ENCODE results near the gene PPP1R26. TPM values are rescaled to one million over a fixed set of nuclear protein-coding genes. Genes with fewer than 3 reads are reported as not detected.
"Not testable (repeated sequence)": the region's sequence is repeated elsewhere in the genome, so short reads cannot be mapped to it uniquely, and the experiment has no call there.

PPP1R26 gene
- total and polyA plus RNA-seq, 4 donors: 9.3 to 29.6 (median 18.3) TPM

- no peaks in the 10 kb centered on the region for H3K27me3 ChIP-seq (ENCODE audit: control insufficient read depth in 3 of 3, insufficient read depth in 3 of 3, low read length in 2 of 3)
- ATAC-seq (ENCODE audit: insufficient read depth, low FRiP score) (no peak), DNase-seq (peak in 2 of 3 donors; percentile 20 to 30)
- H3K36me3 ChIP-seq (ENCODE audit: control insufficient read depth in 4 of 4, insufficient read depth in 4 of 4, low read length in 4 of 4): no peaks in the 10 kb centered on the region
- H3K4me3 ChIP-seq: no peak overlapping the region
- no peak overlapping the region for H3K9ac ChIP-seq (ENCODE audit: insufficient read depth in 1 of 2, low read length in 2 of 2)
- peaks cover 0 to 48% (median 18%) of the 10 kb centered on the region in 5 donors for H3K4me1 ChIP-seq (ENCODE audit: control insufficient read depth in 5 of 5, insufficient read depth in 5 of 5, low read length in 5 of 5)
- TF ChIP-seq, protein P1, sequence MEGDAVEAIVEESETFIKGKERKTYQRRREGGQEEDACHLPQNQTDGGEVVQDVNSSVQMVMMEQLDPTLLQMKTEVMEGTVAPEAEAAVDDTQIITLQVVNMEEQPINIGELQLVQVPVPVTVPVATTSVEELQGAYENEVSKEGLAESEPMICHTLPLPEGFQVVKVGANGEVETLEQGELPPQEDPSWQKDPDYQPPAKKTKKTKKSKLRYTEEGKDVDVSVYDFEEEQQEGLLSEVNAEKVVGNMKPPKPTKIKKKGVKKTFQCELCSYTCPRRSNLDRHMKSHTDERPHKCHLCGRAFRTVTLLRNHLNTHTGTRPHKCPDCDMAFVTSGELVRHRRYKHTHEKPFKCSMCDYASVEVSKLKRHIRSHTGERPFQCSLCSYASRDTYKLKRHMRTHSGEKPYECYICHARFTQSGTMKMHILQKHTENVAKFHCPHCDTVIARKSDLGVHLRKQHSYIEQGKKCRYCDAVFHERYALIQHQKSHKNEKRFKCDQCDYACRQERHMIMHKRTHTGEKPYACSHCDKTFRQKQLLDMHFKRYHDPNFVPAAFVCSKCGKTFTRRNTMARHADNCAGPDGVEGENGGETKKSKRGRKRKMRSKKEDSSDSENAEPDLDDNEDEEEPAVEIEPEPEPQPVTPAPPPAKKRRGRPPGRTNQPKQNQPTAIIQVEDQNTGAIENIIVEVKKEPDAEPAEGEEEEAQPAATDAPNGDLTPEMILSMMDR (IDR thresholded peaks at IDR 0.05; ENCODE audit: control extremely low read depth, extremely low read depth): no peak
- peak overlapping the region in 1 of 2 donors; percentile 31 for H3K27ac ChIP-seq (ENCODE audit: low read depth in 1 of 2, low read length in 1 of 2)
- WGBS, 2 donors: 58 to 67% methylated on average over 12 of the region's 12 CpGs
- no peaks in the 10 kb centered on the region for H3K9me3 ChIP-seq (ENCODE audit: control insufficient read depth in 4 of 4, insufficient read depth in 3 of 4, low read length in 3 of 4)
Observed at GRCh38 chr9:135439916-135440315, 39.7 kb upstream of the PPP1R26 start.

DNA sequence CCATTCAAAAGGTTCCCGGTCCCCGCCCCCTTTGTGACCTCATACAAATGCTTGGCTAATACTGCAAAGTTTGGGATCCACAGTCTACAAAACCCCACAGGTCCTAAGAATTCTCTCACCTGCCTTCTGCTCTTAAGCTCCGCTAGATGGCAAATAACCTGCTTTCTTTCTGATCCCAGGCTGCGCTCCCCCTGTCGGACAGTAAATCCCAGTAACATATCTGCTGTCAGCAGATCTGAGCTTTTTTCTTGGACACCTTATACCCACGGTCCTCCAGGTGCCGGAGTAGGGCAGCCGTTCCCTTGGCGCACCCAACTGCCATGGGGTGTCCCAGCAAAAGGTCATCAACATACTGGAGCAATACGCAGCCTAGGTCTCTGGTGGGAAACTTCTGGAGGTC lies 39.0 kb upstream of the PPP1R26 start:
- Histone ChIP-seq H3K9ac (ENCODE audit: insufficient read depth in 1 of 2, low read length in 2 of 2) (no peak overlapping the region), H3K36me3 (ENCODE audit: control insufficient read depth in 4 of 4, insufficient read depth in 4 of 4, low read length in 4 of 4) (no peaks in the 10 kb centered on the region), H3K27ac (ENCODE audit: low read depth in 1 of 2, low read length in 1 of 2) (peak overlapping the region in 1 of 2 donors; percentile 41), H3K27me3 (ENCODE audit: control insufficient read depth in 3 of 3, insufficient read depth in 3 of 3, low read length in 2 of 3) (no peaks in the 10 kb centered on the region), H3K4me1 (ENCODE audit: control insufficient read depth in 5 of 5, insufficient read depth in 5 of 5, low read length in 5 of 5) (peaks cover 0 to 49% (median 18%) of the 10 kb centered on the region in 5 donors), H3K9me3 (ENCODE audit: control insufficient read depth in 4 of 4, insufficient read depth in 3 of 4, low read length in 3 of 4) (no peaks in the 10 kb centered on the region), H3K4me3 (no peak overlapping the region)
- peak in 2 of 3 donors; percentile 12 to 44 for DNase-seq
- TF ChIP-seq, protein P1 (IDR thresholded peaks at IDR 0.05; ENCODE audit: control extremely low read depth, extremely low read depth): no peak
- 69 to 81% methylated on average over 10 of the region's 10 CpGs for WGBS, 2 donors
- ATAC-seq (ENCODE audit: insufficient read depth, low FRiP score): no peak

GRCh38 chr9:135441105-135442071 lies 38.2 kb upstream of the PPP1R26 start:
- not testable (repeated sequence) for ATAC-seq (ENCODE audit: insufficient read depth, low FRiP score); H3K27me3 ChIP-seq (ENCODE audit: control insufficient read depth in 3 of 3, insufficient read depth in 3 of 3, low read length in 2 of 3); H3K9ac ChIP-seq (ENCODE audit: insufficient read depth in 1 of 2, low read length in 2 of 2); H3K4me3 ChIP-seq; H3K9me3 ChIP-seq (ENCODE audit: control insufficient read depth in 4 of 4, insufficient read depth in 3 of 4, low read length in 3 of 4); H3K36me3 ChIP-seq (ENCODE audit: control insufficient read depth in 4 of 4, insufficient read depth in 4 of 4, low read length in 4 of 4)
- H3K4me1 ChIP-seq (ENCODE audit: control insufficient read depth in 5 of 5, insufficient read depth in 5 of 5, low read length in 5 of 5): peaks cover 0 to 51% (median 18%) of the 10 kb centered on the region in 5 donors
- H3K27ac ChIP-seq (ENCODE audit: low read depth in 1 of 2, low read length in 1 of 2): peak overlapping the region in 1 of 2 donors; percentile 56
- peak; percentile 85 to 97 (median 96) for DNase-seq
- 42 to 66% methylated on average over 23 of the region's 23 CpGs for WGBS, 2 donors

- no peak overlapping the region for H3K4me3 ChIP-seq
Observed at GRCh38 chr9:135442075-135442474, 37.5 kb upstream of the PPP1R26 start.

More at GRCh38 chr9:135442075-135442474, 37.5 kb upstream of the PPP1R26 start:
- no peaks in the 10 kb centered on the region for H3K9me3 ChIP-seq (ENCODE audit: control insufficient read depth in 4 of 4, insufficient read depth in 3 of 4, low read length in 3 of 4)
- no peaks in the 10 kb centered on the region for H3K27me3 ChIP-seq (ENCODE audit: control insufficient read depth in 3 of 3, insufficient read depth in 3 of 3, low read length in 2 of 3)
- no peaks in the 10 kb centered on the region for H3K36me3 ChIP-seq (ENCODE audit: control insufficient read depth in 4 of 4, insufficient read depth in 4 of 4, low read length in 4 of 4)
- 57 to 74% methylated on average over 10 of the region's 10 CpGs for WGBS, 2 donors
- H3K27ac ChIP-seq (ENCODE audit: low read depth in 1 of 2, low read length in 1 of 2): peak overlapping the region in 1 of 2 donors; percentile 56
- TF ChIP-seq, protein P1 (IDR thresholded peaks at IDR 0.05; ENCODE audit: control extremely low read depth, extremely low read depth): no peak
- ATAC-seq (ENCODE audit: insufficient read depth, low FRiP score) (no peak), DNase-seq (peak; percentile 26 to 61 (median 53))
- H3K4me1 ChIP-seq (ENCODE audit: control insufficient read depth in 5 of 5, insufficient read depth in 5 of 5, low read length in 5 of 5): peaks cover 0 to 51% (median 18%) of the 10 kb centered on the region in 5 donors
- no peak overlapping the region for H3K9ac ChIP-seq (ENCODE audit: insufficient read depth in 1 of 2, low read length in 2 of 2)

Data from lung (tissue), 12 donors.